ENCODE results near the gene TMEM207.

The TMEM207 gene

DNA sequence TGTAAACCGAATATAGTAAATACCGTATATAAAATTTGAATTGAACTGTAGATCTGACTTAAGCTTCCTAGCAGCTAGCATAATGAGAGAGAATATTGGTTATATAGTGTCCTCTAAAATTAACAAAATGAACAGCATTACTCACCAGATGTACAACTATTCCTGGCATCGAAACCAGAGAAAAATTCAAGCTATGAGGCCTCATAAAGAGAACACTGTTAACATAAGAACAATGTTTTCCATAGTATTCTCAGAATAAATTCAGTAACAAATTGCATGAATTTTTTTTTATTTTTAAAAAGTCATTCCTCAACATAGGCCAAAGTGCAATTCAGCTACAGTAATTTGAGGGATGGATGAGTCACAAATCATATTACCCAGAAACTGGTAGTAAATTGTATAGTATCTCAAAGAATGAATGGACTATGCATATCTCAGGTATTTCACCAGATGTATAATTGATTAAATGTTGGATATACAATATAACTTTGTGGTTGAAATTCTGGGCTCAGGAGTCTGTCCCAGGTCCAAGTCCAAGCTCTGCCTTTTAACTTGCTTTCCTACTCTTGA lies 5.0 kb downstream of the TMEM207 start:
- no peak for FAIRE-seq
- no peak for DNase-seq (ENCODE audit: low spot score)

DNA sequence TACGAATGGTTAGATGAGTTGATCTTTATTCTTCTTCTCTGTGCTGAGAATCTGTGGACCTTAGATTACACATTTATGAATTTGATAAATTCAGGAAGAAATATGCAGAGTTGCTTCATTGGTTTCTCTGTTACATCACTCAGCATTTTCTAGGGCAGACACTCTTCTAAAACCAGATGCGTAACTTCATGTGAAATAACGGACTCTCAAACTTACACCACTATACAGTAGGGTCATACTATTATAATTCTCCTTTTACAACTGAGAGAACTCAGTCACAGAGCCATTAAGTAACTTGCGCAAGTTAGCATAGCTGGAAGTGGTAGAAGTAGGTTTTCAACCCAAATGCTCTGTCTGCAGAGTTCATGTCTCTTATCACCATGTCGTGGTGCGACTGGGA lies 5.7 kb downstream of the TMEM207 start:
- DNase-seq (ENCODE audit: low spot score) (no peak), FAIRE-seq (no peak)

DNA sequence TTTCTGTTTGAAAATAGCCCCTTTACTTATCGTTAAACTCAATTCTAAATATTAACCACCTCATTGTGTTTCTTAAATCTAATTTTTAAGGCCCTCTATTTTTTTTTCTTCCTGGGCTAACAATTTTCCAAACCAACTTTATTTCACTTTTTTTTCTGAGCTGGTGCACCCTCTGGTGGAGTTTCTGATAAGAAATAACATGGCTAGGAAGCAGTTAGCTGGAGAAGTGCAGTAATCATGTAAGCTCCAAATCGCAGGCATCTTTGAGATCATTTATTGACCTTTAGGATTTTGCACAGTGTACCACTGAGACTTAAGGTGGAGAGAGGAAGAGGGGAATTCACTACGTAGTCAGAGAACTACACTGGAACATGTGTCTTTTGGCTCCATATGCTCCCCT lies 6.4 kb downstream of the TMEM207 start:
- FAIRE-seq (peak; percentile 64), DNase-seq (ENCODE audit: low spot score) (no peak)

DNA sequence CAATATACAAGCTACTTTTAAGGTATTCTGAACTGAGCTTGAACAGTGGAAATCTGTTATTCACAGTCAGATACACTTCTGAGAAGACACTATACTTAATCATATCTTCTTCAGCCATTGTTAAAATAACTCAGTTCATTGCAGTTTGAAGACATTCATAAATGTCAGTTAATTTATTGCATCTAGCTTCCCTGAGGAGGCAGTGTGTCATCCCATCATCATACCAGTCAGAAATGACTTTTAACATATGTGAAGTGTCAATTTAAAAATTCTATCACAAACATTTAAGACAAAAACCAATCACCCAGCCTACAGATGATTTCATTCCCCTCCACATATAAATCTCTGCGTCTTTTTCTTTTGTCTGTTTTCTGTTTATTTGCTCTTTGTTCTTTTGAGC lies 7.5 kb downstream of the TMEM207 start:
- FAIRE-seq (no peak), DNase-seq (ENCODE audit: low spot score) (no peak)

DNA sequence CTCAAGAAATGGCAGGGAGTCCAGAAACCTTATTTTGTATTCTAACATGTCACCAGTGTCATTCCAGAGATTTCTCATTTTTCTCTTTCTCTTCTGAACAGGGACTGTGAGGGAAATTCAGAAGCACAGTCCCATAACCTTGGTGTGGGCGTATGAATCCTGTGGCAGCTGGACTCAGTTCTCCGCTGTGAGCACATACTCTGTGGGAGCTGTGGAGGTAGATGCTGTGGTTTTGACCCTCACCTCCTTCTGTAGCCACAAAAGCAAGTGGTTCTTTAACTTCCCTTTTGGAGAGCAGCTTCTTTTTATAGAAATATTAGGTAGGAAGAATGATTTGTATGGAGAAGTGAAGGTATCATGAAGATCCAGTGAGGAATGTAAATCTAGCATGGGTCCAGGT lies 13.4 kb downstream of the TMEM207 start:
- FAIRE-seq, result no peak

DNA sequence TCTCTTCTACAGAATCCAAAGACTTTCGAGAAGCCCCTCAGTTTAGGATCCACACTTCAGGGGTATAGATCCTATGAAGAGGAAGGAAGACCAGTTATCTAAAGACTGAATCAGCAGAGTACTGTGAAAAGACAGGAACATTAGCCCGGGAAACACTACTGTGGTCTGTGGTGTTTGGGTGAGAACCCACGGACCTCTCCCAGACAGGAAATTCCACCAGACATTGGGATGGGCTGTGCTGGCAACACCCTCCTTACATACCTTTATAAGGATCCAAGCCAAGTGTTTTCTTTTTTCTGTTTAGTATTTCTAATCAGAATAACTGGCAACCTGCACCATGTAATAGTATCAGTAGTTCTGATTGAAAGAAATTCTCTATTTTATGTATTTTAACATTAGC lies 14.1 kb downstream of the TMEM207 start:
- FAIRE-seq (no peak), DNase-seq (ENCODE audit: low spot score) (no peak)

More for the DNA sequence above, 13.4 kb downstream of the TMEM207 start:
- DNase-seq (ENCODE audit: low spot score), result no peak

DNA sequence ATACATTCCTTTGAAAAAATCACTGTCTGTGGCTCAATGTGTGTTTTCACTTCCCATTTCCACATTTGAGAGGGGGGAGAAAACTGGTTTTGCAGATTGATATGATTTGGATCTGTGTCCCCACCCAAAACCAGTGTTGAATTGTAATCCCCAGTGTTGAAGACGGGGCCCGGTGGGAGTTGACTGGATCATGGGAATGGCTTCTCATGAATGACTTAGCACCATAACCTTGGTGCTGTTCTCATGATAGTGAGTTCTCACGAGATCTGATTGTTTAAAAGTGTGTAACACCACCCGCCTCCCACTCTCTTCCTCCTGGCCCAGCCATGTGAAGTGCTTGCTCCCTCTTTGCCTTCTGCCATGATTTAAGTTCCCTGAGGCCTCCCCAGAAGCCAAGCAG lies 16.1 kb downstream of the TMEM207 start:
- no peak for DNase-seq (ENCODE audit: low spot score)
- FAIRE-seq, result no peak

DNA sequence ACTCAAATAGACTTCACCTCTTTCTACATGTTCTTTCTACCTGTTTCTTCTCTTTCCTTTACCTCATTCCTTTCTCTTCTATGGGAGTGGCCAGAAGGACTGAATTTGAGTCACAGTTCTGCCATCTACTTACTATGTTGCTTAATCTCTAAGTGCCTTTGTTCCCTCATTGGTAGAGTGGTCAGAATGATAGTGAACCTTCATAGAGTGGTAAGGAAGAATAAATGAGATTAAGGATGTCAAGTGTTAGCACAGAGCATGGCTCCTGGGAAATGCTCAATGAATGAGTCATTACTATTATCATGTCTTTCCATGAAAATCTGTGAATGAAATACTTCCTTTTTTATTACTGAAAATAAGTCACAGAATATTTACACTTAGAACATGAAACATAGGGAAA lies 17.5 kb downstream of the TMEM207 start:
- FAIRE-seq, result no peak

DNA sequence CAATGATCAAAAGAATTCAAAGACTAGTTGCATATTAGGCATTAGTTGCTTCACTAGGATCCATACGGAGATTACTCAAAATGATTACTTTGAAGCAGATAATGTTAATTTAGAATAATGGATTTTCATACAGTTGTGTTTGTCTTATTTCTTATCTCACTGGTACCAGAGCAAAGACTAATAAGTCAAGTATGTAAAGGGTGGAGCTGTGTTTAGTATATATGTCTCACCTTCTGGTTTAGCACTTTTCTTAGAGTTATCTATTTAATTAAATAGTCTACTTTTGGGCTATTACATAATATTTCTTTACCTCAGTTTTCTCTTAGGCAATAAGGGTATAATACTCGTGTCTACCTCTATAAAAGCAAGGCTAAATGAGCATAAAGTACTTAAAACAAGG lies 18.8 kb downstream of the TMEM207 start:
- DNase-seq (ENCODE audit: low spot score) (no peak), FAIRE-seq (no peak)

More for the DNA sequence above, 17.5 kb downstream of the TMEM207 start:
- DNase-seq (ENCODE audit: low spot score), result peak; percentile 27

DNA sequence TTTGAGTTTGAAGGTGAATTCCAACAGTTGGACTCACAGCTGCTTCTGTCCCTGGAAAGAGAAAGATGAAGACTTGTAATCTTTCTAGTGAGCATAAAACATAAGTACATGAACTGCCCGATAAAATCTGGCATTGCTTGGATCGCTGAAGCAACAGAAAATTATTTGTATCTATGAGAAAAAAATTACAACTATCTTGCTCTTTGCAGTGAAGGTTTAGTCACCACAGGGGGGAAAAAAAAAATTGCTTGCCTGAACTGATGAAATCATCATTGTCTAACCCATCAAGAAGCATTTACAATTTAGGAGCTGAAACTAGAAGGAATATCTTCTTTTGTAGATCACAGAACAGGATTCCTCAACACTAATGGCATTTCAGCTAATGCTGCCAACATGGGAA lies 20.0 kb downstream of the TMEM207 start:
- FAIRE-seq (no peak), DNase-seq (ENCODE audit: low spot score) (no peak)

DNA sequence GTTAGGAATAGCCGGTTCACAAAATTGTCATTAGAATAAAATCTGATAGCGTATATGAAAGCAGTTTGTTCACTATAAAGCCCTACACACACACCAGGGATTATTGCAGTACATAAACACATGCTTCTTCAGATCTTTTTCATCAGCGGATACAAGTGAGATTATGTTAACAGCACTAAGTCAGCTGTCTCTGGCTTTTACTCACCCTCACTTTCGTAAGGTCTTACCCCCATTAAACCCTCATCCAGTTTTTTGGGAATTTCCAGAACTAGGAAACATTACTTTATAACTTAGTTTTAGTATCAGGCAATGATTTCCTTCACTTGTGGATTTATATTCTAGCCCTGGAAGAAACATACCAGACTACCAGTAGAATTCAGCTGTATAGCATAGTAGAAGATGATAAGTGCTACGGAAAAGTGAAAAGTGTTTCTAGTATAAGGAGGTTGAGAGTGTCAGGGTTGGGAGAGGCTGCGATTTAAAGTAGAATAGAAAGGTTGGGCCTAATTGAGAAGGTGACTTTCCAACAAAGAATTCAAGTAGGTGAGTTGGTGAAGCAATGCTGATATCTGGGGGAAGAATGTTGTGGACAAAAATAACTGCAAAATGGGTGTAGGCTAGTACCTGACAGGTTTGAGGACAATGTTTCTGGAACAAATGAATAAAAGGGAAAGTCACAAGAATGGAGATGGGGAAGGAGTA lies 22.7 kb downstream of the TMEM207 start:
- FAIRE-seq, result no peak
- no peak for DNase-seq (ENCODE audit: low spot score)

DNA sequence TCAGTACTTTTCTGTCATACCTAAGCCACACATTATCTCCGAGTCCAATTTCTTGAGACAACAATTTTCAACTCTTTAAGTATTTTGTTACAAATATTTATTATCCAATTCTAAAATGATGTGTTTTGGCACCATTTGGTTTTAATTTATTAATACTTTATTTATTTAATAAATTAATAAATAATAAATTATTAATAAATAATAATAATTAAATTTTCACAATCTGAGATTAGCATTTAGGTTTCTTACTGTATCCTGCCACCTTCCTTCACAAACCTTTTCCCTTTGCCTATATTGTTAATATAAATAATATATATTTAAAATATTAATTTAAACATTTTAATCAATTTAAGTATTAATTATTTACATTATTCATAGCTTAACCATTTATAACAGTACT lies 23.9 kb downstream of the TMEM207 start:
- DNase-seq (ENCODE audit: low spot score), result no peak
- FAIRE-seq, result peak; percentile 68

DNA sequence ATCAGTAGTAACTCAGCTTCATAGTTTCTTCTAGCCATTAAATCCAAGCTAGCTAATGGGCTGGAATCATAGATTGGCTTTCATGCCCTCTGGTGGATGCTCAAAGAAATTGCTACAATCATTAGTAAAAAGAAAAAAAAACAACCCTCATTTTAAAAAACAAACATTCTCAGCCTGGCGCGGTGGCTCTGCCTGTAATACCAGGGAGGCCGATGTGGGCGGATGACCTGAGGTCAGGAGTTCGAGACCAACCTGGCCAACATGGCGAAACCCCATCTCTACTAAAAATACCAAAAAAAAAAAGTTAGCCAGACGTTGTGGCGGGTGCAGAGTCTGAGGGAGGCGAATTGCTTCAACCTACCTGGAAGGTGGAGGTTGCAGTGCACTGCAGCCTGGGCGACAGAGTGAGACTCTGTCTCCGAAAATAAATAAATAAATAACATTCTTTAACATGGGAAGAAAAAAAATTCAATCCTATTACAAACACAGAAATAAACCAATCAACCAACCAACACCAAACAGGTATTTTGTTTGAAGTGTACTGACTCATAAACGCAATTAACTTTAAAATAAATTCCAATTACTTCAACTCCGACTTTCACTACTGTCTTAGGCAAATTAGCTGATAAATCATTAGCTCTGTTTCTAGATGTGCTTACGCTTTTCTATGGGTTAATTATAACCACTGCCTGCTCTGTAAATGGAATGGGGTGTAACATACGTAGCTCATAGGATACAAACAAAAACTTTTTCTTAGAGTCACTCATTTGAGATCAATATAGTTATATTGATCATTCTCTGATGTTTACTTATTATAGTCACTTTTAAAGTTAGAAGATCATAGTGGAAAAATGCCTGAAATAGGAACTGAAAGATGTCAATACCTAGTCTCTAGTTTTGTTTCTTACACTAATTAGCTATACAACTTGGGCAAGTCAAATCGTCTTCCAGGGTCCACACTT lies 24.9 kb downstream of the TMEM207 start:
- peak; percentile 75 for DNase-seq (ENCODE audit: low spot score)
- peak; percentile 85 for FAIRE-seq

DNA sequence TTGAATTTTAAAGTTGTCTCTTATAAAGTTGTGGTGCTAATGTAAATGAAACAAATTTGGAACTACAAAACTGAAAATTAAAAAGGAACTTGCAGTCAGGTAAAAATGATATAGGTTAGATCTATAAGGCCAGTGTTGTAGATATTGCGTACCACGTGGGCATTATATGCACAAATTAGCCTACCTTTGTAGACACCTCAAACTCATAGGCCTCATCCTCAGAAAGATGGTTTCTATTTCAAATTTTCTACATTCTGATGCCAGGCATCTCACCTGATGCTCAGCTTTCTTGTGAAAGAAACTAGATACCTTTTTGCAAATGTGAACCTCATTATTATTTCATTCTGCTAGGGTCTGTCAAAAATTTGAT lies 25.6 kb downstream of the TMEM207 start:
- no peak for DNase-seq (ENCODE audit: low spot score)
- no peak for FAIRE-seq

DNA sequence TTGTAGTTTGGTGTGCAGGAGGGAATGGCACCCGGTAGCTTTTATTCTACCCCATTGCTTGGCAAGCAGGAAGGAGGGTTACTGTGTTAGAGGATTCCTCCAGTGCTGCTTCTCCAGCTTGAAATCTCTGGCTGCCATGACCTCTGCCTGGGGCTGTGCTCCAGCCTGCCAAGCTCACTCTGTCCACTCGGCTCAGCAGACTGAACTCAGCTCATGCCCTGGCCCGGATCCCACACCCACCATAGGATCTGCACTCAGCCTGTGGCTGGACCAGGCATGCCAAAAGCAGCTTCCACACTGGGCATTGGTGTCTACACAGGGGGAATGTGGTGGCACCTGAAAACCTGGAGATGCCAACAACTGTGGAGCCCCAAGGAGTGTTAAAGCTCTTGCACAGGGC lies 35.4 kb downstream of the TMEM207 start:
- no peak for DNase-seq (ENCODE audit: low spot score)
- no peak for FAIRE-seq

DNA sequence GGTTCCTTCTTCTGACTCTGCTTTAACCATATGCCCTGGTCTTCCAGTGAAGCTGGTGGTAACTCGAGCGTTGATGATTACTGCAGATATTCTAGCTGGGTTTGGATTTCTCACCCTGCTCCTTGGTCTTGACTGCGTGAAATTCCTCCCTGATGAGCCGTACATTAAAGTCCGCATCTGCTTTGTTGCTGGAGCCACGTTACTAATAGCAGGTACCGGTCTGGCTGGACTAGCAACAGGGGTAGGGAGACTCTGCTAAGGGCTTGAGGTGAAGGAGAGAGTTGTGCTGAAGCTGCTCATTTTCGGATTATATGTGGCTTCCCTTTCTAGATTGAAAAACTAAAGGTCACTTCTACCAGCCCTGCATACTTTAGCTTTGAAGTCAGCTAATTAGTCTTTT lies 45.0 kb downstream of the TMEM207 start:
- no peak for FAIRE-seq
- DNase-seq (ENCODE audit: low spot score), result no peak

DNA sequence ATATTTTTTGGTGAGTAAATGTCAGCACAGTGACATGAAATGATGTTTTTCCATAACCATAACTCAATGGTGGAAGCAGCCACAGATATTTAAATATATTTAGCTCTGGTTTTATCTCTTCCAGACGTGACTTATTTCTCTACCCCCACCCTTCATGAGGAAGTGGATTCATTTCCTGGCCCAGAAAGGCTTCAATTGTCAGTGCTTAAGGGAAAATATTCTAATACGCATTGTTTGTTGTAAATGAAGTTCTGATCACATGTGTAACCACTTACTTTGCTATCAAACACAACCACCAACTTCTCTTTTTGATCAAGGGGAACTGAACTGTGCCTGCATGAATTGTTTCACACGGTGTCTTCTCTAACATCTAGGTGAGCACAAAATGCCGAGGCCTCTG lies 47.7 kb downstream of the TMEM207 start:
- DNase-seq (ENCODE audit: low spot score) (no peak), FAIRE-seq (no peak)

DNA sequence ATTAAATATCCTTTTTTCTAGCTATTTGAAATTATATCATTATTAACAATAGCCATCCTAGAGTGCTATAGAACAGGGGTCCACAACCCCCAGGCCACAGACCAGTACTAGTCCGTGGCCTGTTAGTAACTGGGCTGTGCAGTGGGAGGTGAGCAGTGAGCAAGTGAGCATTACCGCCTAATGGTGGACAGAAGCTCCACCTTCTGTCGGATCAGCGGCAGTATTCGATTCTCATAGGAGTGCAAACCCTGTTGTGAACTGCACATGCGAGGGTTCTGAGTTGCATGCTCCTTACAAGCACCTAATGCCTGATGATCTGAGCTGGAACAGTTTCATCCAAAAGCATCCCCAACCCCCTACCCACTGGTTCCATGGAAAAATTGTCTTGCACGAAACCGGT lies 50.0 kb downstream of the TMEM207 start:
- FAIRE-seq (no peak), DNase-seq (ENCODE audit: low spot score) (no peak)

DNA sequence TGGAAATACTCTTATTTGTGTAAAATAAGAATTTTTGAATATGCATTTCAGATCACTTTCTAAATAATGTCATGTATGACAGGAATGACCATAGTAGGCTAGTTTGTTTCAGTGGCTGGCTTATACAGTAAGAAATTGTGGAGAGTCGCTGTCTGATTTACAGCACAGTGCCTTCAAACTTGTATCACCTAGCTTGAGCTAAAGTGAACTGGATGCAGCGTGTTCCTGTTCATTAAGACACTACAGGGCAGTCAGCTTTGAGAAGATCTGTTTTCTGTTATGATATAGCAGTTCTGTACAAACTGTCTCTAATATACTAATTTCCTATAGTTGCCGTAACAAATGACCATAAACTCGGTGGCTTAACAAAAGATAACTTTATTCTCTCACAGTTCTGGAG lies 51.8 kb downstream of the TMEM207 start:
- FAIRE-seq, result no peak
- no peak for DNase-seq (ENCODE audit: low spot score)

DNA sequence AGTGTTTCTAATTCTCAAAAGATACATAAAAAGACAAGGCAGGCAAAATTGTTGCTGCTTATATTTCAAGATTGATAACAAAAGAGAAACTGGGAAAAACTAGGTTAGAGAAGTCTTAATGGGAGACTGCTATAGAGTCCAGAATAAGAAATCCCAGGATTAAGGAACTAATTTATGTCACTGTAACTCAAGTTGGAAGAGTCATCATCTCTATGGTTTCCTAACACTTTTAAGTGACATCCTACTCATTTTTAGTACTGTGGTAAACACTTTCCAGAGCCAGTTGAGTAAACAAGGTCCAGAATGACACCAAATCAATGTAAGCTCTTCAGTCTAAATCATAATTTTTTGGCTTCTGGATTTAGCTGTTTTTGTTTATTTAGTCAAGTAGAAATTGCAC lies 53.7 kb downstream of the TMEM207 start:
- DNase-seq (ENCODE audit: low spot score), result no peak
- FAIRE-seq, result no peak

DNA sequence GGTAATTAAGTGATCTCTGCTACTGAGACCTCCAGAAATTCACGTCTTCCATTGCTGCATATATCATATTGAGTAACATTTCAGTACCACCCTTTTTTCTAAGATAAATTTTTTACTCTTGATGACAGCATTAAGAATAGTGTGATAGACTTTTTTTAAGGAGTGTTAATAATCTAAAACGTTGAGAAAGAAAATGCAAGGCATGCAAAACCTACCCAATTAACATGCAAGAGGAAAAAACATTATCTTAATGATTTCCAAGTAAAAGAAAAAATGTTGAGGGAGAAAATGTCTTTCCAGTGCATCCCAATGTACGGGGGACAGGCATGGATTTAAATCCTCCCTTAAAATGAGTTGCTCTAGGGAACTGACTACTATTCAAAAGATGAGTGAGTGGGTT lies 61.0 kb downstream of the TMEM207 start:
- DNase-seq (ENCODE audit: low spot score), result no peak
- no peak for FAIRE-seq

DNA sequence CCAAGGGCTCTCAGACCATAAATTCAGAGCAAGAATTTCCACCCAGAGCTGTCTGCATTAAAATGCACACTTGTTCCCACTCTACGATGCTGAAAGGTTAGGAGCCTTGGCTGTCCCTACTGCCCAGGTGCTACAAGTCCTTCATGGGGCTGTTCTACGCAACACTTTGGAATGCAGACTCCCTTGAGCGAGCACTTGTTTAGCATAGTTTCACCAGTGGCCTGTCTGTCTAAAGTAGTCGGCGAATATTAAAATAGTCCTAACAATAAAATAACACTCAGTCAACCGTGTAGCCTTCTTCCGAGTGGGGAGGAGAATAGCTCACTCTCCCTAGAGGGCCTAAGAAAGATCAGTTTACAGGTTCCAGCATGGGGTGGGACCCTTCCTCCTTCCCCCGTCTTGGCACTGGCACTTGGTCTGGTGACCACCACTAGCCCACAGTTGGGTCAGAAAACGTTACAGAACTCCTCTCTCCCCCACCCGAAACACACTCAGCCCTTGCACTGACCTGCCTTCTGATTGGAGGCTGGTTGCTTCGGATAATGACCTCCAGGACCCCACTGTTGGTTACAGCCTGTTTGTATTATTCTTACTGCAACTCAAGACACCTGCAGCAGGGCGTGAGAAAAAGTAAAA lies 62.0 kb downstream of the TMEM207 start, which contains the start of gene CLDN16:
Gene CLDN16 (plus strand): TSS at position 586 of the 636 bp plus-strand sequence. CDS start 167 bp downstream, outside the sequence.
- DNase-seq (ENCODE audit: low spot score) (no peak), FAIRE-seq (no peak)

Data from RCC 7860 (cell line).